T-helper 22 cell (primary cell): ENCODE measurements around the gene CDON.

Experiments
- DNase-seq: peaks from one replicate; pipeline ENCODE4 v3.0.0-alpha.2; 2020; ENCODE audit warnings: low read depth

CDON gene

GRCh38 chr11:126083829-126084607 lies 21.4 kb upstream of the CDON start:
- DNase-seq, result peak; percentile 12

- DNase-seq, result no peak
Observed at GRCh38 chr11:126082251-126083109, 19.8 kb upstream of the CDON start.

DNA sequence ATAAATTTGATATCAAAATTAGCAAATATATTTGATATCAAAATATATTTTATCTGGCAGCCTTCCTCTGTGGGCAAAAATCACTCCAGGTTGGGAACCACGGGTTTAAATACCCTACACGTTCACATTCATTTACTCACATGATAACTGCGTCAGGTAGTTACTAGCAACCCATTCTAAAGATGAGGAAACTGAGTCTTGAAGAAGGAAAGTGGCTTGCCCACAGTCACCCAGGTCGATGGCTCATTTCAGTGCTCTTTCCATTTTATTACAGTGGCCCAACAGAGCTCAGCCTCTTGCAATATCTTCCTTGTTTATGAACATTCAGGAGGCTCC lies 19.2 kb upstream of the CDON start:
- no peak for DNase-seq

GRCh38 chr11:126080161-126080941 lies 17.7 kb upstream of the CDON start:
- no peak for DNase-seq

- DNase-seq, result no peak
Observed at GRCh38 chr11:126079621-126080124, 17.0 kb upstream of the CDON start.

DNA sequence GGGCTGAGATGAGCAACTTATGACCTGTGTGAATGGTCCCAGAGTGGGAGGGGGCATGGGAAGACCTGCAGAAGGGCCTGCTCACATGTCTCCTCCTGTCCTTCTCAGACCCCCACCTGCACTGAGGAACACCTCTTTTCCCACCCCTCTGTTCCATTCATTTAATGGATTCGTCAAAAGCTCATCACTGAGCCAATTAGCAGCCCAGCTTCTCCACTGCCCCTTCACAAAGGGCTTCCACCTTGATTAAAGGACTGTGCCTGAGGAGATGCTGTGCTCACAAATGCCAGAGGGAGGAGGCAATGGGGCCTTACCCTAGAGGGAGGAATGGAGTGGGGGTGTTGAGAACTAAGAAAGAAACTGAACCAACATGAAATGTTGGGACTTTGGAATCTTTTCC lies 14.0 kb upstream of the CDON start:
- no peak for DNase-seq

- DNase-seq, result no peak
Observed at GRCh38 chr11:126072801-126073594, 10.3 kb upstream of the CDON start.

DNA sequence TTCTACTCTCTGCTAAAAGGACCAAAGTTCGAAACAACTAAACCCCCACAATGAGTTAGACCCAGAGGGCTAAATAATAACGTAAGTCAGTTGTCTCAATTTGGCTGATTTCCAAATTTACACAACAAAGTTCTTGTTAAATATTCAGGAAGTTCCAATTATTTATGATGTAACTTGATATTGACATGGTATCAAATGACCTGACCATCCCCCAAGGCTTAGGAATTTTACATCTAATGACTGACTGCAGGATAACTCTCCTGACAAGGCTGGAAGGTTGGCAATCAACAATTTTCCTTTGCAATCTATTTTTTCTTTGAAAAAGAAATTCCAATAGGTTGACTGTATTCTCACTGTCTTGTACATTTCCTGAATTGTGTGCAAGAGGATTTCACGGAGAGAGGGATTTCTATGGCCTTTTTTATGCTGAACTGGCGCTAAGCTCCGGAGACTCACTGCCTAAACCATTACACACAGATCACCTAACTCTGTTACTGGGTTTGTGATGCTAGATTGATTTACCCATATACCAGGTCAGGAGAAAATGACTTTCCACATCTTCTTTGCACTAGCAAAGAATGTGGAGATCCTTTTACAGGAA lies 9.6 kb upstream of the CDON start:
- no peak for DNase-seq

DNA sequence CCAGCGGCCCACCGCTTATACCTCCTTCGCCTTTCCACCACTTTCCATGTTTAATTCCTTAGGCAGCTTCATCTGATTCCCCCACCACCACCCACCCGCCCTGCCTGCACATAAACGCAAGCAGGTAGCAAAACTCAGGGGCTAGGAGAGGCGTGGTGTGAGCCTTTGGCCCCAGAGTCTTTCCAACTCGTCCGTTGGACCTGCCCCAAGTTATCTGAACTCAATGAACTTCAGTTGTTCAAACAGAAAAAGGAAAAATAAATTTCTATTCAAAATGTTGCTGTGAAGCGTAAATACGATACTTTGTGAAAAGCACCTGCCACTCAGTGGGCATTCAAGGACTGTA lies 814 bp upstream of the CDON start:
- DNase-seq, result no peak

DNA sequence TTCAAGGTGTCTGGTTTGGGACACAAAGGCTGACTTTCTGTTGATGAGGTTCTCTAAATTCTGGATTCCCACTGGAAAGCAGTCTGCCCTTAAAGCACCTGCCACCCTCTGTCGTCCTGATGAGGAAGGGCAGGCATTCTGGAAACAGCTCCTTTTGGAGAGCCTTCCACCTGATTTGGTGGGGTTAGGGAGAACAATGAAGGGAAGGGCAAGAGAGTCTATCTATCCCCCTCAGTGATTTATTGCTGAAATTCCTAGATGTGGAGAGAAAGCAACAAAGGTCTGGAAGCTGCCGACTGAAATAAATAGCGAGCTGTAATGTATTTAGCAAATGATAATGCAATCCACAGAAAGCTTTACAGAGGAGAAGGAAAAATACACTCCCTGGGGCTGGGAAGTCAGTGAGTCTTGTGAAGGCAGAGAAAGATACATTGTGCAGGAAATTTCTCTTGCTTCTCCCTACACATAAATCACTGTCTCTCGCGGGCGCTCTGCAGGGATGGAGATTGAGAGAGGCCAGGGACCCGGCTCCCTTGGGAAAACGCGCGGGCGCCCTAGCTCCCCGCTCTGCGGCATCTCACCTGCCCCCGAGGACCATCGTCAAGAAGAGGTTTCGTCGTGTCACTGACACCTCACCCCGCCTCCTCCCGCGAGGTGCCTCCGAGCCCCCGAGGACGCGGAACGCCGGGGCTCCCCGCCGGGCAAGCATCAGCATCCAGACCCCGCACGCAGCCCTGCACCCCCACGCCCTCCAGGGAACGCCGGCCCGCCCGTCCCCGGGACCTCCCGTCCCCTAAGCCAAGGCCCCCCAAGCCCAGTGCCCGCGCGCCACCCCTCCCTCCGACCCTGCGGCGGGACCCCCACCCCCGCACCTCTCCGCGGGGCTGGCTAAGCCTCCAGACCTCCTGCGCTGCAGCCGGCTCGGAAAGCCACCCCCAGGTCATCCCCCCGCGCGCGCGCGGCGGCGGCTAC lies 673 bp downstream of the CDON start:
- no peak for DNase-seq

GRCh38 chr11:126060757-126061171 lies 1.9 kb downstream of the CDON start:
- no peak for DNase-seq

DNA sequence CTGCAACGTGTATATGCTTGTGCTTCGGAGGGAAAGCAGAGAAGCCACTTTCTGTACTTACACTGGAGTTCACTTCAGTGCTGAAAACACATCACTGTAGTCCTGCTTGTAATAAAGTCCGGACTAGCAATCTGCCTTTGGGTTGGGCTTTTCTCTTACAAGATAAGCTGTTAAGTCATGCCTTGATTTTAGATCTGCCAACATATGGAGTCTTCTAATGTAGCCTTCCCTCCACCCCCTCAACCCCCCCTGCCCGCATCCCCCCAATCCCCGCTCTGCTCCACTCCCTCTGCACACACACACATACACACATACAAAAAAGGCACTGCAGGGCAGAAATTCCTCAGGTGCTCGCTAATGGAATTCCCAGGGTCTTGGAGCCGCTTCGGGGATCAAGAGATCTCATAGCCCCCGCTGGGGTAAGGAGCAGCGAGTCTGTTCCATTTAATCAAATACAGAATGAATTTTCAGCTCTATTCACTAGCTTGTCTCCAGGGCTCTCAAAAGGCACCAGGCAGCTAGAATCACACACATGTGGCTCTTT lies 3.4 kb downstream of the CDON start:
- no peak for DNase-seq

DNA sequence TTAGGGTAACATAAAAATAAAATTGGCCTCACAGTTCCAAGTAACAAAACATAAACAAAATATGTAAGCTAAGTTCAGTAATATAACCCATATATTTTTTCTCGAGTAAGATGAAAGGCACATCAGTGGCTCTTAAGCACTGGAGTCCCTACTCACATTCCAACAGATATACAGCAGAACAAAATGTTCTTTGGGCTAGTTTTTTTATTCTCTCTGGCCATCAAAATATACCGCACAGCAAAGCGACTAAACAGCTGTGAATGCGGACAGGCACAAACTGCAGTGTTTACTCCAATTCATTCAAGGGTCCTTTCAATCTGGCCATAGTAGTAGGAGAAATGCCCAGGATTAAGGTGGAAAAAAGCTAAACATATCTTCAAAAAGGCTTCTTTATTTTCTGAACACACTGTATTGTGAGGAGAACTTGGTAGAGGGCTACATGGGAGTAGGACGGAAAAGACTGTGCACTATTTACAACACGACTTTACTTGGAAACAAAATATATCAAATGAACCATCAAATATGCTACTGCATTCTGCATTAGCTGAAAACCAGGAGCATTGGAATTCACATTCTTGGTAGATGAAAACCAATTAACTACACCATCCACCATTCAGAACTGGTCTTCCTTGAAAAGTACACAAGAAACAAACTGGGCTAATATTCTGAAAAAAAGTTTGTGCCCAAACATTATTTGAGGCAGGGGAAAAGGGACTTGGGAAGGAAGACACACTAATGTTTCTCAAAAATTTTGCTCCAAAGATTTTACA lies 4.4 kb downstream of the CDON start:
- no peak for DNase-seq

DNA sequence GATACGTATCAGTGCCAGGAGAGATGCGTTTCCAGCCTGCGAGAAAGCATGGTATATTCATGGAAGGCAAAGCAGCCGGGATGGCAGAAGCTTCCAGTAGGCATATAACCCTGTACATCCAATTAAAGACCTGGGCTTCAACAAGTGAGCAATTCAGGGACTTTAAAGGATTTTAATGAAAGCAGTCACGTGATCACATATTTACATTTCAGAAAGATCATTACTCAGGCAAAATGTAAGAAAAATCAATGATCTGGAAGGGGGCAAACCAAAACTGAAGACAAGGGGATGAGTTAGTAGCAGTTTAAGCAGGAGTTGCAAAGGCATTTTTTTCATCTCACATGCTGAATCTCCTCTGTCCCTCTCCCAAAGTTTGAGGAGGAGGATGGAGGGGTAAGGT lies 7.8 kb downstream of the CDON start:
- no peak for DNase-seq

DNA sequence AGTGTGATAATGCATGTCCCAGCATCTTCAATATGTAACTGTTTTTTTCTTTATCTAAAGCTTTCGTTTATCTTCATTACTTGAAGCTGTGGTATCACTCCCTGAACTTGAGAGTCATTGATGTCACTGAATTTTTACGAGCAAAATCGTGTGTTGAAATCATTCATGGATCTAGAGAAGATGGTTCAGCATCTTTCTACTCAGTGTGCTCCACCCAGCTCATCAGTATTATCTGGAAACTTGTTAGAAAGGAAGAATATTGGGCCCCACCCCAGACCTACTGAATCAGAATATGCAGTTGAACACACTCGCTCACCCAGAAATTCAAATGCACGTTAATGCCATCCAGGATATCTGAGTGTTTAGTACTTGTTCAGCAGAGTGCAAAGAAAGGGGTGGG lies 8.3 kb downstream of the CDON start:
- DNase-seq, result no peak

DNA sequence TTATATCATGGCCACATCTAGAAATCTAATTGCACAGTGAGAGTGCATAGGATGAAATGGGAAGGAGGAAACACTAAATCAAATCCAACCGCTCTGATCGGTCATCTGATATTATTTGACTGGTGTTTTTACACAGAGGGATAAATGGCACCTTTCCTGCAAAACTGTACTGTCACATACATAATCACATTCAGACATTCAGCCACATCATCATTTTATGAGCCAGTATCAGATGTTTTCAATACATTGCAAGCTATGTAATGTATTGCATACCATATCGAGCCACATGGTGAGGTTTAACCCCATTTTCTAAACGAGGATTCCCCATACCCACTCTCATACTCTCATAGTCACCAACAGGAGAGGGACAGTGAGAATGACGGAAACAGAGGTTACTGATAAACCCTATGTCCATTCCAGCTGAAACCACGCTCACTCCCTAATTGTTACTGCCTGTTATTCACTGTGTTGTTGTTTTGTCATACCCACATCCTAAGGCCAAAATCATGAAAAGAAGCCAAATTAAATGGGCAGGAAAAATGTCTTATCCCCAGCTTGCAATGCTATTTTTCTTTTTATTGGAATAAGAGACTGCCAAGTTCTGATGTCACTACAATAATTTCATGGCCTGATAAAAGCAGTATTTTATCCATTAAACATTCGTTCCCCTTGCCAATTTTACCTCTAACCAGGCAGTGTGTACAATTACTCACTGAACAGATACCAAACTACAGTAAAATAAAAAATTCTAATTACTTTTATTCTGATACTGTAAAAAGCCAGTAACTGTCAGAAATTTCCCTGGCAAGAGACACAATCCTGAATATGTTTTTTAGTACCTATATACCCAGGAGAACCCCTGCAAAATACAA lies 9.0 kb downstream of the CDON start:
- DNase-seq, result no peak

- DNase-seq, result no peak
Observed at GRCh38 chr11:126051117-126051516, 11.5 kb downstream of the CDON start.

DNA sequence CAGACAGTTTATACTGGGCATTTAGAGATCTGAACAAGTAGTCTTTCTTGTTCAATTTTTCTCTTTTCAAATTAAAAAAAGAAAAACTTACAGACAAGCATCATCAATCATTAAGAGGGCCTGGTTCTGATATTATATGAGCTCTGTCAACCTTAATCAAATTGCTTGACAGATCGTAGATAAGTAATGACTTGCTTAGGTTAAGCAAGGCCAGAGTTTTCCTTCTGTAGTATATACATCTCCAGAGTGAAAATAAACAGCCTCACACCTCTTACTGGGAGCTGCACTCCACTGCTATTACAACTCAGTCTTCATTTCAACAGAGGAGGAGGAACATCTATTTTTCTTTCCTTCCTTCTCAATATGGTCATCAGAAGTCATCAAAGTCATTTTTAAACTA lies 13.5 kb downstream of the CDON start:
- no peak for DNase-seq
